CD8-positive, alpha-beta memory T cell (primary cell): ENCODE results near the gene CPLX1. TPM values are rescaled to one million over a fixed set of nuclear protein-coding genes. Genes with fewer than 3 reads are reported as not detected.
A peak's percentile ranks its signal among the peaks of the same experiment; 100 is the strongest.

Experiments used
- CTCF ChIA-PET: fragments of 350-600 bp; sonication (Branson Sonifier 250); formaldehyde crosslinking; loops from one replicate; lab custom pipeline; 2021; ENCODE audit warnings: antibody characterized with exemption; lab: Charles Lee
- POLR2A ChIA-PET: fragments of 350-600 bp; sonication (Branson Sonifier 250); formaldehyde crosslinking; loops from one replicate; lab custom pipeline; 2021; ENCODE audit warnings: antibody characterized with exemption; lab: Charles Lee
- DNase-seq, 5 donors: peaks; one replicate each; pipeline versions ENCODE4 v3.0.0 to v3.0.0-alpha.2; 2020 to 2022; ENCODE audit warnings: mixed read lengths in 1 of 5
- H3K27ac ChIP-seq: one replicate; pipeline ENCODE4 v1.7.0; 2013; ENCODE audit warnings: low read depth, mild to moderate bottlenecking, low read length, moderate library complexity
- H3K27me3 ChIP-seq: 2 replicates; pipeline ENCODE4 v1.7.0; 2013; ENCODE audit warnings: low read length, mild to moderate bottlenecking; ENCODE audit not compliant: insufficient read depth, poor library complexity, severe bottlenecking
- H3K36me3 ChIP-seq: 2 replicates; pipeline ENCODE4 v1.7.0; 2013; ENCODE audit warnings: mild to moderate bottlenecking, low read length, moderate library complexity; ENCODE audit not compliant: insufficient read depth
- H3K4me1 ChIP-seq: 2 replicates; pipeline ENCODE4 v1.7.0; 2013; ENCODE audit warnings: mild to moderate bottlenecking, low read length, moderate library complexity; ENCODE audit not compliant: insufficient read depth
- H3K4me3 ChIP-seq: 2 replicates; pipeline ENCODE4 v1.7.0; 2013; ENCODE audit warnings: mild to moderate bottlenecking, low read length
- H3K9me3 ChIP-seq: 2 replicates; pipeline ENCODE4 v1.7.0; 2013; ENCODE audit warnings: mild to moderate bottlenecking, low read length
- H3K27ac Mint-ChIP-seq, 8 donors: one replicate each; pipeline ENCODE4 v1.8.0; 2020 to 2021; ENCODE audit warnings: mixed read lengths in 8 of 8, mild to moderate bottlenecking in 6 of 8, inconsistent platforms in 3 of 8, moderate library complexity in 3 of 8
- H3K27me3 Mint-ChIP-seq, 2 donors: one replicate each; pipeline ENCODE4 v1.8.0; 2020 to 2021; ENCODE audit warnings: mixed read lengths in 2 of 2, mild to moderate bottlenecking in 1 of 2, moderate library complexity in 1 of 2
- H3K36me3 Mint-ChIP-seq, 3 donors: one replicate each; pipeline ENCODE4 v1.8.0; 2020 to 2021; ENCODE audit warnings: mixed read lengths in 3 of 3, inconsistent platforms in 1 of 3, mild to moderate bottlenecking in 1 of 3
- H3K4me1 Mint-ChIP-seq, 3 donors: one replicate each; pipeline ENCODE4 v1.8.0; 2020 to 2021; ENCODE audit warnings: mixed read lengths in 3 of 3, inconsistent platforms in 1 of 3, mild to moderate bottlenecking in 1 of 3
- H3K4me3 Mint-ChIP-seq, 7 donors: one replicate each; pipeline ENCODE4 v1.8.0; 2020 to 2021; ENCODE audit warnings: mixed read lengths in 7 of 7, mild to moderate bottlenecking in 6 of 7, moderate library complexity in 4 of 7, inconsistent platforms in 2 of 7
- H3K9me3 Mint-ChIP-seq, 5 donors: one replicate each; pipeline ENCODE4 v1.8.0; 2020 to 2022; ENCODE audit warnings: mixed read lengths in 5 of 5, mild to moderate bottlenecking in 3 of 5, moderate library complexity in 2 of 5, inconsistent platforms in 1 of 5
- polyA plus RNA-seq: library from polyadenylated mRNA; unstranded; fragments of 300-500 nt; fragmentation: Illumina TruSeq; gene quantifications from one replicate; pipeline ENCODE4 v1.2.3, GENCODE V29; 2021
- total RNA-seq, 2 experiments: library from RNA; stranded (reverse); gene quantifications; one replicate each; pipeline ENCODE4 v1.2.3, GENCODE V29; 2021

Gene CPLX1
- total and polyA plus RNA-seq, 3 experiments from 2014 or later, result 0.13 to 0.16 TPM; not detected in 1

GRCh38 chr4:819401-820229 lies 6.3 kb downstream of the CPLX1 start:
- Histone ChIP-seq H3K9me3 (no peaks in the 10 kb centered on the region), H3K4me3 (no peak overlapping the region), H3K27ac (no peak overlapping the region), H3K36me3 (no peaks in the 10 kb centered on the region), H3K4me1 (no peaks in the 10 kb centered on the region), H3K27me3 (peaks cover 19% of the 10 kb centered on the region)
- ChIA-PET CTCF (no interaction called here), POLR2A (no interaction called here)
- peaks cover 0 to 3% (median 0%) of the 10 kb centered on the region in 3 donors for H3K36me3 Mint-ChIP-seq
- H3K27me3 Mint-ChIP-seq, result peaks cover 34 to 50% of the 10 kb centered on the region in 2 donors
- no peak overlapping the region for H3K4me3 Mint-ChIP-seq
- no peak for DNase-seq
- H3K27ac Mint-ChIP-seq, result no peak overlapping the region
- H3K9me3 Mint-ChIP-seq, result peaks cover 0 to 2% (median 0%) of the 10 kb centered on the region in 5 donors
- H3K4me1 Mint-ChIP-seq, result peaks cover 0 to 3% (median 0%) of the 10 kb centered on the region in 3 donors

DNA sequence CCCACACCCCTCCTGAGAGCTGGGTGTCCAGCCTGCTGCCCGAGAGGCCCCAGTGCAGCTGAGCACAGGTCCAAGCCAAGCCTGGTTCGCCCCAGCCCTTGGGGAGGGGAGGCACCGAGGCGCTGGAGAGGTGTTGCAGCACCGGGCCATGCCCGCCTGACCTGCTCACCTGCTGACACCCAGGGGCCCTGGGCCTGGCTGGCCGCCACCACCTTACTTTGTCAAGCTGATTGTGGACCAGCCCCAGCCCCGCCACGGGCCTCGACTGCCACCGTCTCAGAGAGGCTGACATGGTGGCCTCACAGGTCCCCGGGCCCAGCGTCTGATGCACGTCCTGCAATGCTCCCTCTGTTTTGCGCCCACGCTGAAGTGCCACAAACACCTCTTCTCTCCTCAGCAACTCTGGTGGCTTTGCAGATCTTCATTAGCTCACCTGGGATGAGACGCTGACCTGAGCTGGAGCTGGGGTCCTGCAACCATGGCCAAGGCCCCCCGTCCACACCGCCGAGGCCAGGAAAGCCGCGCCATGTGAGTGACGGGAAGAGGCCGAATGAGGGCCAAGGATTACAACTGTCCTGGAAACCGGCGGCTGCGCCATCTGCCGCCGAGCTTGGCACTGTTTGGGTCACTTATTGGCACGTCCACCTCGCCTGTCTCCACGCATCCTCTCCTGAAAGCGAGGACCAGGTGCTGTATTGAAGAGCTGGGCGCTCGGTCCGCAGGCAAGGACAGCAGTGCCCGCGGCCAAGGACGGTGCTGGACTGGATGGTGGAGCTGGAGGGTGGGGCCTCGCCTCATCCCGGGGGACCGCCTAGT lies 7.6 kb downstream of the CPLX1 start:
- H3K27me3 Mint-ChIP-seq, result peaks cover 38 to 55% of the 10 kb centered on the region in 2 donors
- H3K27me3 ChIP-seq, result peaks cover 9% of the 10 kb centered on the region
- CTCF ChIA-PET, result no interaction called here

GRCh38 chr4:815464-816146 lies 10.3 kb downstream of the CPLX1 start:
- Mint-ChIP-seq H3K27me3 (peaks cover 41 to 52% of the 10 kb centered on the region in 2 donors), H3K9me3 (peaks cover 0 to 4% (median 0%) of the 10 kb centered on the region in 5 donors), H3K4me3 (no peak overlapping the region), H3K36me3 (no peaks in the 10 kb centered on the region), H3K27ac (no peak overlapping the region), H3K4me1 (no peaks in the 10 kb centered on the region)
- no peaks in the 10 kb centered on the region for H3K4me1 ChIP-seq
- H3K4me3 ChIP-seq, result no peak overlapping the region
- H3K36me3 ChIP-seq, result no peaks in the 10 kb centered on the region
- H3K9me3 ChIP-seq, result no peaks in the 10 kb centered on the region
- POLR2A ChIA-PET, result no interaction called here
- DNase-seq, result no peak
- H3K27me3 ChIP-seq, result no peaks in the 10 kb centered on the region
- no peak overlapping the region for H3K27ac ChIP-seq
- CTCF ChIA-PET, result no interaction called here

More for the DNA sequence above, 7.6 kb downstream of the CPLX1 start:
- no peak overlapping the region for H3K4me3 ChIP-seq
- peak in 1 of 5 donors; percentile 42 for DNase-seq
- Mint-ChIP-seq H3K4me1 (no peaks in the 10 kb centered on the region), H3K27ac (no peak overlapping the region), H3K9me3 (peaks cover 0 to 4% (median 0%) of the 10 kb centered on the region in 5 donors), H3K4me3 (no peak overlapping the region), H3K36me3 (peaks cover 0 to 3% (median 0%) of the 10 kb centered on the region in 3 donors)
- no peaks in the 10 kb centered on the region for H3K36me3 ChIP-seq
- POLR2A ChIA-PET, result no interaction called here
- H3K9me3 ChIP-seq, result no peaks in the 10 kb centered on the region
- H3K4me1 ChIP-seq, result no peaks in the 10 kb centered on the region
- H3K27ac ChIP-seq, result no peak overlapping the region

DNA sequence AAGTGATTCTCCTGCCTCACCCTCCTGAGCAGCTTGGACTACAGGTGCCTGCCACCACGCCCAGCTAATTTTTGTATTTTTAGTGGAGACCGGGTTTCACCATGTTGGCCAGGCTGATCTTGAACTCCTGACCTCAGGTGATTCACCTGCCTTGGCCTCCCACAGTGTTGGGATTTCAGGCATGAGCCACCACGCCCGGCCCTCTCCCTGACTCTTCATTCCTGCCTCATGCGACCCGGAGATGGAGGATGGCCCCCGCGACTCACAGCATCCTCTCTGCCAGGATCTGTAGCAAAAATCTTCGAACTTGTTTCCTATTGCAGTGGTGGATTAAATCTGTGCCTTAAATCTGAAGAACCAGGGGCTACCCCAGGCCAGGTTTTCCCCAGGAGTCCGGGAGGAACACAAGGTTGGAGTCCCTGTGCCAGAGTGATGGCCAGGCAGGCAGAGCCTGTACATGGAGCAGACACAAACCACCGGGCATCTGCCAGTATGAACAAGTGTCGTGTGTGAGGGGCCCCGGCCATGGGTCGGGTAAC lies 11.5 kb downstream of the CPLX1 start:
- Histone ChIP-seq H3K36me3 (no peaks in the 10 kb centered on the region), H3K4me1 (no peaks in the 10 kb centered on the region), H3K9me3 (no peaks in the 10 kb centered on the region), H3K27me3 (no peaks in the 10 kb centered on the region), H3K27ac (no peak overlapping the region), H3K4me3 (no peak overlapping the region)
- Mint-ChIP-seq H3K4me3 (no peak overlapping the region), H3K27me3 (peaks cover 38 to 52% of the 10 kb centered on the region in 2 donors), H3K27ac (no peak overlapping the region), H3K4me1 (no peaks in the 10 kb centered on the region), H3K36me3 (no peaks in the 10 kb centered on the region), H3K9me3 (peaks cover 0 to 2% (median 0%) of the 10 kb centered on the region in 5 donors)
- CTCF ChIA-PET, result interaction anchor here (0.9 to 1.5 kb wide), 2 partner anchors 49 to 172 kb away, joined by 3 to 5 read pairs; partner anchors contain the start of gene IDUA
- DNase-seq, result no peak
- POLR2A ChIA-PET, result no interaction called here

- H3K27ac ChIP-seq, result no peak overlapping the region
- H3K9me3 ChIP-seq, result no peaks in the 10 kb centered on the region
- H3K4me3 Mint-ChIP-seq, result no peak overlapping the region
- H3K4me1 ChIP-seq, result no peaks in the 10 kb centered on the region
- H3K27me3 ChIP-seq, result no peaks in the 10 kb centered on the region
- H3K36me3 ChIP-seq, result no peaks in the 10 kb centered on the region
- ChIA-PET CTCF (interaction anchor here (1.5 kb wide), 1 partner anchor 173 kb away, joined by 5 read pairs; the partner anchor contains the start of gene IDUA), POLR2A (no interaction called here)
- H3K4me1 Mint-ChIP-seq, result no peaks in the 10 kb centered on the region
- H3K9me3 Mint-ChIP-seq, result peaks cover 0 to 2% (median 0%) of the 10 kb centered on the region in 5 donors
- no peak for DNase-seq
- no peak overlapping the region for H3K27ac Mint-ChIP-seq
- peaks cover 37 to 49% of the 10 kb centered on the region in 2 donors for H3K27me3 Mint-ChIP-seq
- no peak overlapping the region for H3K4me3 ChIP-seq
- no peaks in the 10 kb centered on the region for H3K36me3 Mint-ChIP-seq
Measured at GRCh38 chr4:813900-814299, 12.0 kb downstream of the CPLX1 start.

DNA sequence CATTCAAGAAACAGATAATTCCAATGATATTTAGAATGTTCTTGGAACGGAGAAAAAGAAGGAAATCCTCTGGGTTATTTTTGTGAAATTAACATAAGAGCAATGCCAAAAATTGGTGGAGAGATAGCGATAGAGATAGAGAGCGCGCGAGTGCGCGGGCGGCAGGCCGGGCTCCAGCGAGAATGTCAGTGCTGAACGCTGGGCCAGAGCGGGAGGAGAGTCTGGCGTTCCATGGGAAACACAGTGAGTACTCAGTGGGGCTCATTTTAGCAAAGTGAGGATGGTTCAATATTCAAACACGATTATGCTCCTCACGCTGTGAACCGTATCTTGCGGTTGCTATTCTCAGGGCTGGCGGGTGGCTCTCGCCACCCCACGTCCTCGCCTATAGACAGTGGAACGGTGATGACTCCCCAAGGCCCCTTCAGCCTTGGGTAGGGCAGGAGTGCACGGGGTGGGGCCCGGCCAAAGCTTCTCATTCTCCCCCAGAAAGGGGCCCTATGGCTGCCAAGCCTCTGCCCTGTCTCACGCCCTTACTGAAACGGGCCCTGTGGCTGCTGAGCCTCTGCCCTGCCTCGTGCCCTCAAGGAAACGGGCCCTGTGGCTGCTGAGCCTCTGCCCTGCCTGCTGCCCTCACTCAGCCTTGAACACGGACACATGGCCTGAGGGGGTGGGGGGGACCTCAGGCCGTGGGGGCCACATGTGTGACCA lies 16.9 kb downstream of the CPLX1 start:
- no peak overlapping the region for H3K4me3 ChIP-seq
- peaks cover 0 to 3% (median 0%) of the 10 kb centered on the region in 5 donors for H3K9me3 Mint-ChIP-seq
- CTCF ChIA-PET, result no interaction called here
- POLR2A ChIA-PET, result no interaction called here
- H3K4me1 ChIP-seq, result no peaks in the 10 kb centered on the region
- H3K27ac ChIP-seq, result no peak overlapping the region
- H3K4me3 Mint-ChIP-seq, result no peak overlapping the region
- no peaks in the 10 kb centered on the region for H3K4me1 Mint-ChIP-seq
- no peaks in the 10 kb centered on the region for H3K36me3 ChIP-seq
- H3K27ac Mint-ChIP-seq, result no peak overlapping the region
- DNase-seq, result no peak
- H3K9me3 ChIP-seq, result no peaks in the 10 kb centered on the region
- H3K27me3 Mint-ChIP-seq, result peaks cover 17 to 49% of the 10 kb centered on the region in 2 donors
- no peaks in the 10 kb centered on the region for H3K27me3 ChIP-seq
- H3K36me3 Mint-ChIP-seq, result no peaks in the 10 kb centered on the region

DNA sequence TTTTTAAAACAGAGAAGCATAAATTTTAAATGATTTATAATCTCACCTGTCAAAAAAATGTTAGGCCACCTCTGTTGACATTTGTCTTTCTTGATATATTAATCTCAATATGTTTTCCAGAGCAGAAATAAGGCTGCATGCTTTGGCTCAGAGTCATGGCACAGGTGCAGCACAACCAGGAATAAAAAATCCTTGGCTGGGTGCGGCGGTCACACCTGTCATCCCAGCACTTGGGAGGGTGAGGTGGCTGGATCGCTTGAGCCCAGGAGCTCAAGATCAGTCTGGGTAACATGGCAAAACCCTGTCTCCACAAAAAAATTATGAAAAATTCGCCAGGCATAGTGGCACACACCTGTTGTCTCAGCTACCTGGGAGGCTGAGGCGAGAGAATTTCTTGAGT lies 18.1 kb downstream of the CPLX1 start:
- no peaks in the 10 kb centered on the region for H3K36me3 ChIP-seq
- no peaks in the 10 kb centered on the region for H3K4me1 ChIP-seq
- H3K27ac Mint-ChIP-seq, result no peak overlapping the region
- H3K4me3 ChIP-seq, result no peak overlapping the region
- H3K4me1 Mint-ChIP-seq, result no peaks in the 10 kb centered on the region
- peaks cover 0 to 3% (median 0%) of the 10 kb centered on the region in 5 donors for H3K9me3 Mint-ChIP-seq
- ChIA-PET CTCF (no interaction called here), POLR2A (no interaction called here)
- no peaks in the 10 kb centered on the region for H3K9me3 ChIP-seq
- no peak overlapping the region for H3K27ac ChIP-seq
- DNase-seq, result no peak
- no peaks in the 10 kb centered on the region for H3K27me3 ChIP-seq
- no peak overlapping the region for H3K4me3 Mint-ChIP-seq
- peaks cover 12 to 43% of the 10 kb centered on the region in 2 donors for H3K27me3 Mint-ChIP-seq
- H3K36me3 Mint-ChIP-seq, result no peaks in the 10 kb centered on the region
